NCI-H1048 (cell line): ENCODE results near the gene PRDX2.
A peak's percentile ranks its signal among the peaks of the same experiment; 100 is the strongest.

Experiments
- DNase-seq: peaks from one replicate; lab custom pipeline; 2025; lab: John Stamatoyannopoulos, UW

Gene PRDX2

GRCh38 chr19:12792051-12792852 is 9.3 kb downstream of the PRDX2 start:
- peak; percentile 55 for DNase-seq

GRCh38 chr19:12791345-12792050 is 10.1 kb downstream of the PRDX2 start, which contains the start of gene JUNB:
TSS of gene JUNB (plus strand) at chr19:12791486. CDS start at chr19:12791772, 286 bp downstream.
- peak; percentile 89 for DNase-seq

GRCh38 chr19:12790628-12791344 is 10.8 kb downstream of the PRDX2 start:
- no peak for DNase-seq

DNA sequence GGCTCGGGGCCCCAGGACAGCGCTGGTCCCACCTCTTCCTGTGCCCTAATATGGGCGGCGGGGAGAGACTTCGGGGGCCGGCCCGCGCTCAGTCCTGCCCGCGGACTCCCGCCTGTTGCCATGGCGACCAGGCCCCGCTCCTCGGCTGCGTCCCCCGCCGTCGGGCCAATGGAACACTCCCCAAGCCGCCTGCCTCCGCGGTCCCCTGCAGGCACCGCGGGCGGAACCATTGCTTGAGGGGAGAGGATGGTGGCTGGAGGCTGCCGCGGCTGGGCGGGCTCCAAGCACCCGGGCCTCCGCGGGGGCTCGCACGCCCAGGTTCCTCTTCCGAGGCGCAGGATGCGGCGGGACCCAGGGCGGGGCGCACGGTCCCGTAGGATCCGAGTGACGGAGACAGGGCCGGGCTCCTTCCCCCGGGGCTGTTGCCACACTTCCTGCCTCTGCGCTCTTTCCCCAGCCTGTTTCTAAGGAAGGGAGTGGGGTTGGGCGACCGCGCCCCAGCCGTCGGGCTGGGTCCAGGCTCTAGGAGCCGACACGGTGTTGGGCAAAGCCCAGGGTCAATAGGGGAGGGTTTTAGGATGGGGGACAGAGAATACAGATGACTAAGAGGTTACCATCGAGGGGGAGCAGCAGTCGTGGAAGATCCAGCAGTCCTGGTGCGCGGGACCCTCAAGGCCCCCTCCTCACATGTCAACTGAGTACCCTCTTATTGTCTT is 11.5 kb downstream of the PRDX2 start:
- peak; percentile 56 for DNase-seq

DNA sequence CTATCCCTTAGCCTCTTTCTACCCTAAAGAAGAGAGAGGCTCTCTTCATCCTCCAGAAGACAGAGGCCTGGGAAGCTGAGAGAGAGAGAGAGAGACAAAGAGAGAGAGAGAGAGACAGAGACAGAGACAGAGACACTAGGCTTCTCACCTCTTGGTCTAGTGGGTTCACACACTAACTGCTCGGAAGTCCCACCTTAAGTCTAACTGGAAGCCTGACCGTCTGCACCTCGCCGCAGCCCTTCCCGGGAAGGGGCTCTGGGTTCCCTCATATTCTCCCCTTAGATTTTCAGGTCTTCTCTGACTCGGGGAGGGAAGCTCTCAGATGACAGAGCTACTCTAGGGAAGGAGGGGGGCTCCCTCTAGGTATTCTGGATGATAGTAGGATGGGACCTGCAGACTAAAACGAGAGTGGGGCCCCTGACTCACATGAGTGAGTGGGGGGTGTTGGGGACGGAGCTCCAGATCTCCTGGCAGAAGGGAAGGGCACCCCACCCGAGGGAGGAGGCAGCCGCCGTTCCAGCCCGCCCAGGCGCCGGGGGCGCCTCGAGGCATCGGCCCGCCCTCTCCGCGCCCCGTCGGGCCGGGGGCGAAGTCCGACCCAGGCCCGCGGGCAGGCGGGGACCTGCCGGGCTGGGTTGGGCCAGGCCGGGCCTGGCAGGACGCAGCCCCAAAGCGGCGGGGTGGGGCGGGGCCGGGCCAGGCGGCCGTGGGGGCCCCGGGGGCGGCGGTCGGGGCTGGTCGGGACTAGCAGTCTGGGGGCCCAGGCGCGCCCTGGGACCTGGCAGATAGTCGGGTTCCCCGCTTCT is 12.3 kb downstream of the PRDX2 start:
- DNase-seq = no peak

- no peak for DNase-seq
Measured at GRCh38 chr19:12788682-12789097, 12.9 kb downstream of the PRDX2 start.

GRCh38 chr19:12788042-12788681 is 13.4 kb downstream of the PRDX2 start:
- DNase-seq = no peak

GRCh38 chr19:12787458-12787857 is 14.1 kb downstream of the PRDX2 start:
- DNase-seq = no peak

GRCh38 chr19:12786952-12787351 is 14.6 kb downstream of the PRDX2 start:
- DNase-seq = no peak

DNA sequence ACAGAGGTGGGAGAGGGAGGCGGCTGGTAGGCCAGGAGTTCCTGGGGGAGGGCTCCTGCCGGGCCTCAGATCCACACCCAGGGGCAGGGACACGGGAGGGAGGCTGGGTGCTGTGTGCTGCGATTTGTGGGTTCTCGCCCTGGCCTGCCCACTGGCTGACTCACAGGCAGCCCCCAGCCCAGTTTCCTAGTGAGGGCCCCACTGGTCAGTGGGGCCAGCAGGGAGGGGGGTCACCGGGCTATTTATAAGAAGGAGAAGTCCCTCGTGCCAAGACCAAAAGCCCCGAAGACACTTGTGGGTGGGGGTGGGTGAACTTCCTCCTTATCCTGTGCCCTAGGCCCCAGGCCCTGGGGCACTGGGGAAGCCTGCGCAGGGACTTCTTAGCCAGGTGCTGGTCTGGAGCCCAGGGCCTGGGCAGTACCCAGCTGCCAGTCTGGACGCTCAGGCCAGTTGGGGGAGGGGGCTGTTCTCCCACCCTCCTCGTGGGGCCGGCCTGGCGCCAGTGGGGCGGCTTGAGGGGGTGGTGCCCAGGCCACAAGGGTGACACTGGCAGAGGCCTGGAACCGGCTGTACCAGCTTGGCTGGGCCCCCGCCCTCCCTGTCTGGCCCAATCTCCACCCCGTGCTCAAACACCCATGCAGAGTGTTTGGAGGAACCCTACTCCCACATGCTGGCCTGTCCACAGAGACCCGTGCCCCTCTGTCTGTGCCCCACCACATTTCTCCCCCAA is 15.3 kb downstream of the PRDX2 start:
- DNase-seq = no peak

GRCh38 chr19:12785431-12786031 is 16.1 kb downstream of the PRDX2 start:
- DNase-seq = no peak

GRCh38 chr19:12784871-12785430 is 16.6 kb downstream of the PRDX2 start:
- no peak for DNase-seq

DNA sequence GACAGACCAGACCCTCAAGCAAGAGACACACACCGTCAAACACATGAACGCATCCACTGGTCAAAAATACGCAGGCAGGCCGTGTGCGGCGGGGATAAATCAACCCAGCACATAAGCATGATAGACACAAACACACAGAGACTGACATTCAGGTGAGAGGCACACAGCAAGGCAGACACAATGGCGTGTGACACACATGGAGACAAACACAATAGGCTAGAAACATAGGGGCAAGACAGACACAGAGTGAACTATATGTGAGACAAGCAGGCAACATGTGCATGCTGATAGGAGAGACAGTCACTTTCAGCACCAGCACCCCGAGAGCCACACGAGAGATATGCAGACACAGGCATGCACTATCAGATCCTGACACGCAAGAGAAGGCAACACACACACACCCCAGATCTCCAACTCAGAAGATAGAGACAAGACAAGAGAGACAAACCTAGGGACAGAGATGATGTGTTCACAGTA is 17.2 kb downstream of the PRDX2 start:
- DNase-seq = no peak

DNA sequence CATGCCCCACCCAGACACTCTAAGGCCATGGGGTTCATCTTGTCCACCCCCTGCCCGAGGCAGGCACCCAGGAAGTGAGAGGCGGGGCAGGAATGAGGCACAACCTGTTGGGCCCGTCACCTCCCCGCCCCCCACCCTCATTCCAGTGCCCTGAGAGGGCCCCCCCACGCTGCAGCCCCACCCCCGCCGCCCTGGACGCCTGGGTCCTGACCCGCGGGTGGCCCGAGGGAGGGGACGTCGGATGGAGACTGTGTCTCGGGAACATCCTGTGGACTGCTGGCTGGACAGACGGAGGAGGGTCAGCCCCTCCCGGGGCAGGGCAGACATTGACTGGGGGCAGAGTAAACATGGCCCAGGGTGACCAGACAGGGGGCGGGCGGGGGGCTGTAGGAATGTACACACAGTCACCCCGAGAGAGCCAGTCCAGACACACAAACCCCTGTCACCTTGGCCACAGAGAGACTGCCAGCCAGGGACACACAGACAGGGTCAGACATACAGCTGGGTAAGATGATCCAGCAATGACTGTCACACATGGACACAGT is 17.7 kb downstream of the PRDX2 start:
- DNase-seq = no peak

DNA sequence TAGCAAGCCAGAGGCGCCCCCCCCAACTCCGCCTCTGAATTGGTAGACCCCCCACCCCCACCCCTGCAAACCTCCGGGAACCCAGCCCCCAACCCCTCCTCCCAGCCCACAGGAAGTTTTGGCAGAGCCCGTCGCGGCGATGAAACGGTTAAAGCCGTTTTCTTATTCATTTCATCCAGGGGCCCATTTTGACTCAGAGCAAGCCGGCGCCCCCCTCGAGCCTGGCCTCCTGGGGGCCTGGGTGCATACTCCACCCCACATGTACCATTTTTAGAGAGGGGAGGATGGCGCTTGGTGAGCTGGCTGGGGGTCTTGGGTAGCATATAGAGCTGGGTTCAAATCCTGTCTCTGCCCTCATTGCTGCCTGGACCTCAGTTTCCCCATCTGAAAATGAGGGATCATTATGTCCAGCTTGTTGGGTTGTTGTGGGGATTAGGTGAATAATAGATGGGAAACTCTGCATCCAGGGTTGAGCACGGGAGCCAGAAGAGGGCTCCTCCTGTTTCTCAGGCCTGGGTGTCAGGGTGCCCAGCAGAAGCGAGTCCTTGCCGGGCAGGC is 18.2 kb downstream of the PRDX2 start:
- no peak for DNase-seq

DNA sequence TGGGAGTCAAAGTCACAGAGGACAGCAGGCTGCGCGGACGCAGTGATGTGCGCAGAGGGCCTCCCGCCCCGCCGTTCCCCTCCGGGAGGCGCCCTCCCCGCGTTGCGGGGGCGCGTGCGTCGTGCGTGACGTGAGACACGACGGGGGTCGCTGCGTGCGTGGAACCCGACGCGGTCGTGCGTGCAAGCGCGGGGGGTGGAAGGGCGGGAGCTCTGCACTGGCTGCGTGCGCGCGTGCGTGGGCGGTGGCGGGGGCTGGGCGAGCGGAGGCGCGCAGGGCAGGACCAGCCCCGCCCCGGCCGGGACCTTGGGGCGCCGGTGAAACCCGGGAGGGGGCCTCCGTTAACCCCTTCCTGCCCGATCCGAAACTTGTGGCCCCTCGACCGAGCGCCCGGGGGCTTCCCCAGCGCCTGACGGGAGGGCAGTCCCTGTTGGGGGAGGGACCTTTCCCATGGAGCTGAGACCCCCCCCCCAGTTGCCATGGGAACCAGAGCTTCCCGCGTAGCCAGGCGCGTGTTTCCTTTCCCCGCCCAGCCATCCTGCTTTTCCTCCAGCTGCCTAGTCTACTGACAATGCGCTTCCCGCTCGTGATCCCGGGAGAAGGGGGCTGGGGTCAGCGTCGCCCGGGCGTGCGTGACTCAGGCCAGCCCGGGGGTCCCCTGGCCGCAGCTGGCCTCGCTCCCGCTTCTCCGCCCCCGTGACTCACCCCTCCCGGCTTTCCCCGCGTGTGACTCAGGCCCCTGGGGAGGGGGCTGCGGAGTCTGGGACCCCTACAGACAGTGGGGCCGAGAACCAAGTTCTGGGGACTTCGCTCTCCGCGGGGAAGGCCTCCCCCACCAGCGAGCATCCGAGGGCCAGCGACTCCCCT is 18.9 kb downstream of the PRDX2 start:
- no peak for DNase-seq

GRCh38 chr19:12782174-12782423 is 19.5 kb downstream of the PRDX2 start:
- no peak for DNase-seq
